Ishikawa (cell line): ENCODE results near the gene NEDD4L.

ENCODE experiments used
- CEBPB ChIP-seq: IDR thresholded peaks from 2 replicates; pipeline ENCODE4 v1.6.1; 2012
- CREB1 ChIP-seq: IDR thresholded peaks from 2 replicates; pipeline ENCODE4 v1.6.1; 2012; ENCODE audit warnings: low read depth
- EP300 ChIP-seq: IDR thresholded peaks from 2 replicates; pipeline ENCODE4 v1.6.1; 2012; ENCODE audit warnings: borderline replicate concordance
- FOXM1 ChIP-seq: IDR thresholded peaks from 2 replicates; pipeline ENCODE4 v1.6.1; 2012; ENCODE audit warnings: low read depth, borderline replicate concordance
- REST ChIP-seq: IDR thresholded peaks from 2 replicates; pipeline ENCODE4 v1.6.1; 2012; ENCODE audit warnings: low read depth, mild to moderate bottlenecking
- TAF1 ChIP-seq: IDR thresholded peaks from 2 replicates; pipeline ENCODE4 v1.6.1; 2012; ENCODE audit warnings: low read depth, mild to moderate bottlenecking
- TF ChIP-seq, protein P1 (sequence below): IDR thresholded peaks from 2 replicates; pipeline ENCODE4 v1.6.1; 2012

- no peak for TF ChIP-seq EP300
- TF ChIP-seq, protein P1, sequence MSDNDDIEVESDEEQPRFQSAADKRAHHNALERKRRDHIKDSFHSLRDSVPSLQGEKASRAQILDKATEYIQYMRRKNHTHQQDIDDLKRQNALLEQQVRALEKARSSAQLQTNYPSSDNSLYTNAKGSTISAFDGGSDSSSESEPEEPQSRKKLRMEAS = no peak
- TF ChIP-seq REST = no peak
- no peak for TF ChIP-seq FOXM1
- TF ChIP-seq CREB1 = no peak
- TF ChIP-seq CEBPB = no peak
- no peak for TF ChIP-seq TAF1
These were observed 213.4 kb downstream of the NEDD4L start for GRCh38 chr18:58257461-58257860.
